GM18519 (cell line): ENCODE results near the gene ZNF792.
"Not testable (repeated sequence)": the region's sequence is repeated elsewhere in the genome, so short reads cannot be mapped to it uniquely, and the experiment has no call there.

Source experiments
- ATAC-seq: cut with Tn5 transposase; IDR thresholded peaks from one replicate; pipeline ENCODE4 v1.9.1; 2021; ENCODE audit warnings: mild to moderate bottlenecking, moderate library complexity; ENCODE audit not compliant: unreplicated experiment, low FRiP score

Gene ZNF792

GRCh38 chr19:34932494-34932893 is 31.5 kb downstream of the ZNF792 start:
- ATAC-seq, result no peak

GRCh38 chr19:34926685-34927375 is 37.2 kb downstream of the ZNF792 start, which contains the start of gene ZNF30:
ZNF30 (plus strand) TSS chr19:34926903; CDS start chr19:34929948, 3,045 bp downstream.
- peak; percentile 91 for ATAC-seq

- ATAC-seq, result no peak
Measured at GRCh38 chr19:34926361-34926684, 37.7 kb downstream of the ZNF792 start.

- no peak for ATAC-seq
Measured at GRCh38 chr19:34925278-34925855, 38.7 kb downstream of the ZNF792 start.

GRCh38 chr19:34920090-34920786 is 43.8 kb downstream of the ZNF792 start:
- not testable (repeated sequence) for ATAC-seq

- no peak for ATAC-seq
Measured at GRCh38 chr19:34918190-34918589, 45.8 kb downstream of the ZNF792 start.

- not testable (repeated sequence) for ATAC-seq
Measured at GRCh38 chr19:34917144-34917543, 46.9 kb downstream of the ZNF792 start.

GRCh38 chr19:34910770-34911169 is 53.3 kb downstream of the ZNF792 start:
- no peak for ATAC-seq
